Keratinocyte (primary cell): ENCODE measurements around the gene CREB3. TPM values are rescaled to one million over a fixed set of nuclear protein-coding genes. Genes with fewer than 3 reads are reported as not detected.

Experiments
- DNase-seq: peaks from one replicate; pipeline ENCODE4 v3.0.0-alpha.2; 2011; ENCODE audit warnings: low read depth, missing footprints, low spot score
- FAIRE-seq: peaks from 2 replicates; lab custom pipeline; 2011; peaks lifted over from hg19 to GRCh38; lab: Jason Lieb, UNC
- H2AFZ ChIP-seq: 2 replicates; pipeline ENCODE4 v1.6.0; 2012; ENCODE audit warnings: low read length, control low read depth, inconsistent platforms; ENCODE audit not compliant: control insufficient read depth
- H3K27ac ChIP-seq: 2 replicates; pipeline ENCODE4 v1.5.1; 2011; ENCODE audit warnings: low read length; ENCODE audit not compliant: control insufficient read depth, insufficient read depth
- H3K27me3 ChIP-seq: 3 replicates; pipeline ENCODE4 v1.6.0; 2011; ENCODE audit warnings: low read length; ENCODE audit not compliant: control insufficient read depth, insufficient read depth; ENCODE audit errors: extremely low read depth
- H3K36me3 ChIP-seq, 2 experiments: 2 replicates in 1 of 2; 3 replicates in 1 of 2; pipeline ENCODE4 v1.5.1; 2011; ENCODE audit warnings: low read length in 2 of 2, mild to moderate bottlenecking in 1 of 2; ENCODE audit not compliant: control insufficient read depth in 2 of 2, insufficient read depth in 2 of 2; ENCODE audit errors: extremely low read depth in 1 of 2
- H3K4me1 ChIP-seq: 3 replicates; pipeline ENCODE4 v1.5.1; 2011; ENCODE audit warnings: low read length; ENCODE audit not compliant: control insufficient read depth, insufficient read depth; ENCODE audit errors: extremely low read depth
- H3K4me2 ChIP-seq: 3 replicates; pipeline ENCODE4 v1.6.0; 2011; ENCODE audit warnings: low read depth, low read length; ENCODE audit not compliant: control insufficient read depth, insufficient read depth; ENCODE audit errors: extremely low read depth
- H3K4me3 ChIP-seq, 3 experiments: fragments of 200-600 bp in 1 of 3; sonication (generic) in 1 of 3; 2 replicates in 2 of 3; 3 replicates in 1 of 3; pipeline ENCODE4 v1.5.1; 2011 to 2016; ENCODE audit warnings: low read length in 3 of 3, mild to moderate bottlenecking in 3 of 3, control low read depth in 2 of 3, inconsistent platforms in 1 of 3, low read depth in 1 of 3, mixed read lengths in 1 of 3, mixed run types in 1 of 3, moderate library complexity in 1 of 3; ENCODE audit not compliant: control insufficient read depth in 2 of 3, insufficient read depth in 2 of 3; ENCODE audit errors: extremely low read depth in 1 of 3
- H3K79me2 ChIP-seq: 2 replicates; pipeline ENCODE4 v1.6.0; 2012; ENCODE audit warnings: low read length; ENCODE audit not compliant: control insufficient read depth, insufficient read depth
- H3K9ac ChIP-seq: 3 replicates; pipeline ENCODE4 v1.6.0; 2011; ENCODE audit warnings: low read length; ENCODE audit not compliant: control insufficient read depth, insufficient read depth; ENCODE audit errors: extremely low read depth
- H3K9me1 ChIP-seq: 3 replicates; pipeline ENCODE4 v1.6.0; 2011; ENCODE audit warnings: low read length; ENCODE audit not compliant: control insufficient read depth, insufficient read depth; ENCODE audit errors: extremely low read depth
- H3K9me3 ChIP-seq: 2 replicates; pipeline ENCODE4 v1.5.1; 2012; ENCODE audit warnings: low read depth, low read length; ENCODE audit not compliant: control insufficient read depth
- H4K20me1 ChIP-seq: 3 replicates; pipeline ENCODE4 v1.6.0; 2011; ENCODE audit warnings: low read length; ENCODE audit not compliant: control insufficient read depth, insufficient read depth; ENCODE audit errors: extremely low read depth
- CTCF ChIP-seq, 3 experiments: IDR thresholded peaks in 1 of 3; conservative IDR thresholded peaks in 1 of 3; optimal IDR thresholded peaks in 1 of 3; 2 replicates in 2 of 3; 3 replicates in 1 of 3; pipeline versions ENCODE3 to v1.5.1; 2011; ENCODE audit warnings: low read length in 3 of 3, mild to moderate bottlenecking in 3 of 3, moderate library complexity in 2 of 3, control low read depth in 1 of 3, inconsistent platforms in 1 of 3; ENCODE audit not compliant: insufficient read depth in 2 of 3; ENCODE audit errors: extremely low read depth in 1 of 3
- EZH2 ChIP-seq: IDR thresholded peaks from one replicate; pipeline ENCODE4 v1.6.1; 2012; ENCODE audit warnings: inconsistent platforms, mild to moderate bottlenecking, low read length, moderate library complexity
- dilution Hi-C: fragments of 300-500 bp; cut with MboI; formaldehyde crosslinking; loops from one replicate; pipeline ENCODE4 v1.7.0; 2020; ENCODE audit warnings: low sequenced_read_pairs; ENCODE audit not compliant: extremely low pct_ligation_motif_present
- polyA plus RNA-seq, 5 experiments: library from polyadenylated mRNA; depleted of rRNA in 3 of 5; stranded (reverse) in 3 of 5; stranded (forward) in 1 of 5; unstranded in 1 of 5; fragments of >200 nt; gene quantifications; 1 replicate in 1 of 5; 2 replicates in 3 of 5; 3 replicates in 1 of 5; pipeline versions ENCODE4 v1.2.1 to v1.2.3, GENCODE V29; 2011 to 2012; ENCODE audit warnings: missing spikeins in 2 of 5, low read depth in 1 of 5, low replicate concordance in 1 of 5

Gene CREB3
- polyA plus RNA-seq, 1 donor (not counting 4 experiments of a cell fraction or from before 2014, with no cell fraction given) = 24.6 TPM

GRCh38 chr9:35711501-35712428, 20.7 kb upstream of the CREB3 start:
- Histone ChIP-seq H3K79me2 (no peaks in the 10 kb centered on the region), H3K27ac (no peak overlapping the region), H4K20me1 (peaks cover 3% of the 10 kb centered on the region), H3K27me3 (no peaks in the 10 kb centered on the region), H3K36me3 (peaks cover 60 to 78% of the 10 kb centered on the region in 2 experiments), H2AFZ (no peak overlapping the region), H3K4me3 (no peak overlapping the region), H3K9ac (no peak overlapping the region), H3K9me1 (no peaks in the 10 kb centered on the region), H3K9me3 (no peaks in the 10 kb centered on the region), H3K4me1 (no peaks in the 10 kb centered on the region), H3K4me2 (no peak overlapping the region)
- DNase-seq = no peak
- no peak for FAIRE-seq
- no peak for TF ChIP-seq EZH2
- dilution Hi-C loops = no loop called here

- no peaks in the 10 kb centered on the region for H3K27me3 ChIP-seq
- DNase-seq (no peak), FAIRE-seq (no peak)
- H3K9me3 ChIP-seq = no peaks in the 10 kb centered on the region
- H3K4me3 ChIP-seq = no peak overlapping the region
- H3K36me3 ChIP-seq = peaks cover 64 to 78% of the 10 kb centered on the region in 2 experiments
- no peak overlapping the region for H2AFZ ChIP-seq
- H3K9ac ChIP-seq = no peak overlapping the region
- H4K20me1 ChIP-seq = peaks cover 3% of the 10 kb centered on the region
- no peak overlapping the region for H3K27ac ChIP-seq
- no peak for TF ChIP-seq CTCF (optimal IDR thresholded peaks at IDR 0.05 in 1 of 3, IDR thresholded peaks at IDR 0.05 in 1 of 3, conservative IDR thresholded peaks at IDR 0.05 in 1 of 3; ENCODE audit: extremely low read depth in 1 of 3, insufficient read depth in 2 of 3, low read length in 3 of 3)
- no peak for TF ChIP-seq EZH2
- H3K79me2 ChIP-seq = no peaks in the 10 kb centered on the region
- H3K9me1 ChIP-seq = no peaks in the 10 kb centered on the region
- no peak overlapping the region for H3K4me2 ChIP-seq
- dilution Hi-C loops = no loop called here
- H3K4me1 ChIP-seq = no peaks in the 10 kb centered on the region
These were observed 19.6 kb upstream of the CREB3 start for GRCh38 chr9:35712762-35713400.
